HPDE6-E6E7 (cell line): ENCODE data around the gene PRKN.
"Not testable (repeated sequence)": the region's sequence is repeated elsewhere in the genome, so short reads cannot be mapped to it uniquely, and the experiment has no call there.

ENCODE experiments used
- DNase-seq: peaks from one replicate; pipeline ENCODE4 v3.0.0; 2011; ENCODE audit warnings: missing footprints; ENCODE audit errors: extremely low spot score

PRKN gene

GRCh38 chr6:162538643-162539064 lies 188.9 kb downstream of the PRKN start:
- DNase-seq, result no peak

- DNase-seq, result no peak
Measured at GRCh38 chr6:162533009-162533400, 194.6 kb downstream of the PRKN start.

- DNase-seq, result no peak
Measured at GRCh38 chr6:162532283-162533008, 195.1 kb downstream of the PRKN start.

- not testable (repeated sequence) for DNase-seq
Measured at GRCh38 chr6:162531391-162531790, 196.2 kb downstream of the PRKN start.

- DNase-seq, result no peak
Measured at GRCh38 chr6:162528538-162528937, 199.0 kb downstream of the PRKN start.

GRCh38 chr6:162526960-162527359 lies 200.6 kb downstream of the PRKN start:
- DNase-seq, result no peak

- no peak for DNase-seq
Measured at GRCh38 chr6:162525181-162525580, 202.4 kb downstream of the PRKN start.

GRCh38 chr6:162512744-162513143 lies 214.8 kb downstream of the PRKN start:
- no peak for DNase-seq

- DNase-seq, result no peak
Measured at GRCh38 chr6:162497389-162497788, 230.2 kb downstream of the PRKN start.

GRCh38 chr6:162493917-162494316 lies 233.6 kb downstream of the PRKN start:
- no peak for DNase-seq

- DNase-seq, result no peak
Measured at GRCh38 chr6:162491637-162492036, 235.9 kb downstream of the PRKN start.

- no peak for DNase-seq
Measured at GRCh38 chr6:162489101-162489976, 238.2 kb downstream of the PRKN start.

- no peak for DNase-seq
Measured at GRCh38 chr6:162488444-162488843, 239.1 kb downstream of the PRKN start.

- DNase-seq, result no peak
Measured at GRCh38 chr6:162485464-162485863, 242.1 kb downstream of the PRKN start.

- DNase-seq, result no peak
Measured at GRCh38 chr6:162481938-162482337, 245.6 kb downstream of the PRKN start.

- no peak for DNase-seq
Measured at GRCh38 chr6:162481320-162481719, 246.2 kb downstream of the PRKN start.

- no peak for DNase-seq
Measured at GRCh38 chr6:162478192-162478671, 249.3 kb downstream of the PRKN start.

- DNase-seq, result no peak
Measured at GRCh38 chr6:162474722-162475121, 252.8 kb downstream of the PRKN start.

GRCh38 chr6:162471842-162472241 lies 255.7 kb downstream of the PRKN start:
- DNase-seq, result no peak

GRCh38 chr6:162468326-162468725 lies 259.2 kb downstream of the PRKN start:
- no peak for DNase-seq

- no peak for DNase-seq
Measured at GRCh38 chr6:162467679-162468078, 259.9 kb downstream of the PRKN start.

- DNase-seq, result no peak
Measured at GRCh38 chr6:162463576-162463975, 264.0 kb downstream of the PRKN start.

GRCh38 chr6:162459985-162460384 lies 267.6 kb downstream of the PRKN start:
- DNase-seq, result no peak
